Cardiac fibroblast (primary cell): ENCODE data around the gene DENND5B.
"Not testable (repeated sequence)": the region's sequence is repeated elsewhere in the genome, so short reads cannot be mapped to it uniquely, and the experiment has no call there.

Experiments used
- DNase-seq, 2 donors: peaks; one replicate each; pipeline versions ENCODE4 v3.0.0 to v3.0.0-alpha.2; 2010; ENCODE audit warnings: low read depth in 2 of 2
- H3K4me3 ChIP-seq, 2 donors: replicated peaks in 1 of 2; 1 replicate in 1 of 2; 2 replicates in 1 of 2; pipeline ENCODE4 v1.5.1; 2011; ENCODE audit warnings: low read depth in 2 of 2, low read length in 2 of 2, mild to moderate bottlenecking in 2 of 2, moderate library complexity in 1 of 2
- TF ChIP-seq, protein P1 (sequence below): IDR thresholded peaks from one replicate; pipeline ENCODE4 v1.5.1; 2011; ENCODE audit warnings: low read depth, mild to moderate bottlenecking, low read length, inconsistent platforms

The DENND5B gene

DNA sequence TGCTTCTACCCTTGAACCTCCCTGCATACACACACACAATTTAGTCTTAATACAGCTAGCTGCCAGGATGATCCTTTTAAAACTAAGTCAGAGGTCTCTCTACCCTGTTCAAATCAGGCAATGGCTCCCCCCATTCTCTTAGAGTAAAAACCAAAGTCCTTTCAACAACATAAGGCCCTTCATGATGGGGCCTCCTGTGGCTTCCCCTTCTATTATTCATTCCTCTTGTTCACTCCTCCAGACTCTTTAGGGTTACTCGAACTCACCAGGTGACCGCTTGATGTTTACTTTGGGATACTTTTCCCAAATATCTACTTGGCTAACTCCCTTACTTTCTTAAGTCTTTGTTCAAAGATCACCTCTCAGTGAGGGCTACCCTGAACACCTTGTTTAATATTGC is 30.4 kb downstream of the DENND5B start:
- H3K4me3 ChIP-seq = no peak overlapping the region
- no peak for DNase-seq
- TF ChIP-seq, protein P1, sequence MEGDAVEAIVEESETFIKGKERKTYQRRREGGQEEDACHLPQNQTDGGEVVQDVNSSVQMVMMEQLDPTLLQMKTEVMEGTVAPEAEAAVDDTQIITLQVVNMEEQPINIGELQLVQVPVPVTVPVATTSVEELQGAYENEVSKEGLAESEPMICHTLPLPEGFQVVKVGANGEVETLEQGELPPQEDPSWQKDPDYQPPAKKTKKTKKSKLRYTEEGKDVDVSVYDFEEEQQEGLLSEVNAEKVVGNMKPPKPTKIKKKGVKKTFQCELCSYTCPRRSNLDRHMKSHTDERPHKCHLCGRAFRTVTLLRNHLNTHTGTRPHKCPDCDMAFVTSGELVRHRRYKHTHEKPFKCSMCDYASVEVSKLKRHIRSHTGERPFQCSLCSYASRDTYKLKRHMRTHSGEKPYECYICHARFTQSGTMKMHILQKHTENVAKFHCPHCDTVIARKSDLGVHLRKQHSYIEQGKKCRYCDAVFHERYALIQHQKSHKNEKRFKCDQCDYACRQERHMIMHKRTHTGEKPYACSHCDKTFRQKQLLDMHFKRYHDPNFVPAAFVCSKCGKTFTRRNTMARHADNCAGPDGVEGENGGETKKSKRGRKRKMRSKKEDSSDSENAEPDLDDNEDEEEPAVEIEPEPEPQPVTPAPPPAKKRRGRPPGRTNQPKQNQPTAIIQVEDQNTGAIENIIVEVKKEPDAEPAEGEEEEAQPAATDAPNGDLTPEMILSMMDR = no peak

DNA sequence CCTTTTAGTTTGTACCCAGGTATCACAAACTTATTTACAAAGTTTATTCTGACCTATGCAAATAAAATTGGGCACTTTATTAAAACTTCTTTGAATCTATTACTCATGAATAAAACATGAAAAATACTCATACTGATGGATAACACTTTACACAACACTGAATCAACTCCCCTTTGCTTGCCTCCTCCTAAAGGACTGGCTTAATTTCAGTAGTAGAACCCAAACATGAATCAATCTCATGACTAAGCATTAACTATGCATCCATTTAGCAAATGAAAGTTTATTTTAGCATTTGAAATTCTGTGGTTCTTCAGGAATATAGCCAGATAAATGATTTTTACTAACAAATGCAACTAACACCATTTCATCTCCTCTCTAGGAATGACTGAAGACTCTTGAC is 32.4 kb downstream of the DENND5B start:
- H3K4me3 ChIP-seq = no peak overlapping the region
- TF ChIP-seq, protein P1 = no peak
- peak; percentile 11 to 75 for DNase-seq

DNA sequence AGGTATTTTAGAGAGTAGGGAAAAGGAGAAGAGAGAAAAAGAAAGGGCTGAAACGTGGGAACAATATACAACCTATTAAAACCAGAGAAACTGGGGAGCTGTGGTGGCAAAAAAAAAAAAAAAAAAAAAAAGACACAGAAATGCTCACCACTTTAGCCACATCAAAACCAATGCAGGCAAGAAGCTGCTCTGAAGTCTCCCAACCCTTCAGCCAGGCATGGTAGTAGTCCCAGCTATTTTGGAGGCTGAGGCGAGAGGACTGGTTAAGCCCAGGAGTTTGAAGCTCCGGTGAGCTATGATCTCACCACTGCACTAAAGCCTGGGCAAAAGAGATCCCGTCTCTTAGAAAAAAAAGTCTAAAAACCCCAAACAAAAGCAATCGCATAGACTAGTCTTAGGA is 33.2 kb downstream of the DENND5B start:
- H3K4me3 ChIP-seq = no peak overlapping the region
- TF ChIP-seq, protein P1 = no peak
- no peak for DNase-seq

DNA sequence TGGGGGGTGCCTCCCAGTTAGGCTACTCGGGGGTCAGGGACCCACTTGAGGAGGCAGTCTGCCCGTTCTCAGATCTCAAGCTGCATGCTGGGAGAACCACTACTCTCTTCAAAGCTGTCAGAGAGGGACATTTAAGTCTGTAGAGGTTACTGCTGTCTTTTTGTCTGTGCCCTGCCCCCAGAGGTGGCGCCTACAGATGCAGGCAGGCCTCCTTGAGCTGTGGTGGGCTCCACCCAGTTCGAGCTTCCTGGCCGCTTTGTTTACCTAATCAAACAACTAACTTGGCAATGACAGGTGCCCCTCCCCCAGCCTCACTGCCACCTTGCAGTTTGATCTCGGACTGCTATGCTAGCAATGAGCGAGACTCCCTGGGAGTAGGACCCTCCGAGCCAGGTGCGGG is 35.5 kb downstream of the DENND5B start:
- DNase-seq, H3K4me3 ChIP-seq: not testable (repeated sequence)

DNA sequence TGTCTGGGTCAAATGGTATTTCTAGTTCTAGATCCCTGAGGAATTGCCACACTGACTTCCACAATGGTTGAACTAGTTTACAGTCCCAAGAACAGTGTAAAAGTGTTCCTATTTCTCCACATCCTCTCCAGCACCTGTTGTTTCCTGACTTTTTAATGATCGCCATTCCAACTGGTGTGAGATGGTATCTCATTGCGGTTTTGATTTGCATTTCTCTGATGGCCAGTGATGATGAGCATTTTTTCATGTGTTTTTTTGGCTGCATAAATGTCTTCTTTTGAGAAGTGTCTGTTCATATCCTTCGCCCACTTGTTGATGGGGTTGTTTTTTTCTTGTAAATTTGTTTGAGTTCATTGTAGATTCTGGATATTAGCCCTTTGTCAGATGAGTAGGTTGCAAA is 40.3 kb downstream of the DENND5B start:
- DNase-seq, H3K4me3 ChIP-seq: not testable (repeated sequence)

DNA sequence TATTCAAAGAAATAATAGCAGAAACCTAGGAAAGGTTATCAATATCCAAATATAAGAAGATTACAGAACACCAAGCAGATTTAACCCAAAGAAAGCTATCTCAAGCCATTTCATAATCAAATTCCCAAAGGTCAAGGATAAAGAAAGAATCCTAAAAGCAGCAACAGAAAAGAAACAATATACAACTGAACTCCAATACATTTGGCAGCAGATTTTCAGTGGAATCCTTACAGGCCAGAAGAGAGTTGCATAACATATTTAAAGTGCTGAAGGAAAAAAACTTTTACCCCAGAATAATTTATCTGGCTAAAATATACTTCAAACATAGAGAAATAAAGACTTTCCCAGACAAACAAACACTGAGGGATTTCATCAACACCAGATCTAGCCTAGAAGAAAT is 54.3 kb downstream of the DENND5B start:
- peak in 1 of 2 donors; percentile 63 for DNase-seq
- TF ChIP-seq, protein P1 = no peak
- H3K4me3 ChIP-seq = no peak overlapping the region

DNA sequence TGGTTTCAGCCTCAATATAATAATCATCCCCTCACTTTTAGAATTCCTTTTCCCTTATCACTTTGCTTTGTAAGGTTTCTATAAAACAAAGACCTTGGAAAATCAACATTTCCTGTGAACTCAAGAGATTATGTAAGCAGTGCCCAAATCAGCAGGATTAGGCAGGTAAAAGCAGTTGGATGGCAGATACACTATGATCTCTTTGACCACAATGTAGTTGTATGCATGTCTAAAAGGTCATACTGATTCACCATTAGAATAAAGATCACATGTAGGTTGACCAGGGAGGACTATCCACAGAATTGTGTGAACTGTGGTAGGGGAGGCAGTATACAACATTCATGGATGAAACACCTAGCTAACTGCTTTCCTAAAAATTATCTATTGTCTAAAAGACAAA is 57.5 kb downstream of the DENND5B start:
- H3K4me3 ChIP-seq = no peak overlapping the region
- DNase-seq = no peak
- TF ChIP-seq, protein P1 = no peak

DNA sequence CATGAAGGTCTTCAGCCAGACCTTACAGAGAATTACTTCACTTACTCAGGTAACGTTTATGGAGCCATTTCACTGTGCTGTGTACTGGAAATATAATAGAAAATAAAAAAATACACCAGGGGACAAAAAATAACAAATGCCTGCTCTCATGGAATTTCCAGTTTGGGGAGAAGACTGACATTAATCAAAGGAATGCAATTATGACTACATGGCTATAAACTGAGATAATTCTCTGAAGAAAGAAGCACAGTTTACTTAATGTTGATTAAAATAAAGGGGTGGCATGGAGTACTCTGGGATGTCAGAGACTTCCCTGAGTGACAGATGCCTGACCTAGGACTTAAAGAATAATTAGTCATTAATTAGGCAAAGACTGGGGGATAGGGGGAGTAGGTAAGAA is 59.0 kb downstream of the DENND5B start:
- DNase-seq = peak in 1 of 2 donors; percentile 19
- no peak overlapping the region for H3K4me3 ChIP-seq
- TF ChIP-seq, protein P1 = no peak
